DND-41 (cell line): Measurements from ENCODE around the gene LAMB1.

Experiments
- CTCF ChIP-seq: IDR thresholded peaks from 2 replicates; pipeline ENCODE4 v1.5.1; 2012; ENCODE audit warnings: borderline replicate concordance, low read length, moderate library complexity, mild to moderate bottlenecking; ENCODE audit not compliant: poor library complexity, severe bottlenecking; ENCODE audit errors: extremely low read depth
- EZH2 ChIP-seq: IDR thresholded peaks from 3 replicates; pipeline ENCODE4 v1.6.1; 2012; ENCODE audit warnings: borderline replicate concordance, low read depth, mild to moderate bottlenecking, moderate library complexity, low read length, inconsistent platforms; ENCODE audit not compliant: severe bottlenecking

GRCh38 chr7:107948645-107949442 is 54.1 kb downstream of the LAMB1 start:
- TF ChIP-seq CTCF (no peak), EZH2 (no peak)
